Endothelial cell of umbilical vein (primary cell): ENCODE results near the gene CD58. TPM values are rescaled to one million over a fixed set of nuclear protein-coding genes. Genes with fewer than 3 reads are reported as not detected.

Experiments
- BruUV-seq: library from RNA; stranded (reverse); fragments of 400-500 nt; replicated peaks from 2 replicates; lab custom pipeline; 2021; lab: Mats Ljungman, UMichigan
- CTCF ChIA-PET: fragments of 300-600, 350-600 bp; sonication (Branson Sonifier 250); formaldehyde crosslinking; loops from one replicate; lab custom pipeline; 2021; ENCODE audit warnings: antibody characterized with exemption, inconsistent platforms; lab: Charles Lee
- POLR2A ChIA-PET: fragments of 300-600, 350-600 bp; sonication (Branson Sonifier 250); formaldehyde crosslinking; loops from one replicate; lab custom pipeline; 2021; ENCODE audit warnings: antibody characterized with exemption, inconsistent platforms; lab: Charles Lee
- DNase-seq: peaks from one replicate; pipeline ENCODE4 v3.0.0-alpha.2; 2011; ENCODE audit warnings: low read depth, low spot score
- FAIRE-seq: peaks from 2 replicates; lab custom pipeline; 2011; peaks lifted over from hg19 to GRCh38; lab: Jason Lieb, UNC
- H2AFZ ChIP-seq: 2 replicates; pipeline ENCODE4 v1.6.0; 2012; ENCODE audit warnings: low read depth, low read length, control low read depth, inconsistent platforms
- H3K27ac ChIP-seq: 2 replicates; pipeline ENCODE4 v1.5.1; 2011; ENCODE audit warnings: low read depth, mild to moderate bottlenecking, control low read depth, low read length, moderate library complexity; ENCODE audit not compliant: insufficient read depth
- H3K27me3 ChIP-seq, 2 experiments: 2 replicates each; pipeline versions ENCODE4 v1.6.0 to v1.6.1; 2011; ENCODE audit warnings: low read length in 2 of 2, mixed read lengths in 1 of 2; ENCODE audit not compliant: control insufficient read depth in 2 of 2, insufficient read depth in 2 of 2
- H3K36me3 ChIP-seq, 2 experiments: 2 replicates in 1 of 2; 3 replicates in 1 of 2; pipeline ENCODE4 v1.5.1; 2011; ENCODE audit warnings: low read length in 2 of 2, mild to moderate bottlenecking in 1 of 2, moderate library complexity in 1 of 2; ENCODE audit not compliant: control insufficient read depth in 2 of 2, insufficient read depth in 2 of 2; ENCODE audit errors: extremely low read depth in 1 of 2
- H3K4me1 ChIP-seq: 3 replicates; pipeline ENCODE4 v1.5.1; 2011; ENCODE audit warnings: mild to moderate bottlenecking, low read length; ENCODE audit not compliant: control insufficient read depth, insufficient read depth; ENCODE audit errors: extremely low read depth
- H3K4me2 ChIP-seq: 2 replicates; pipeline ENCODE4 v1.6.1; 2011; ENCODE audit warnings: low read length, control low read depth, mixed read lengths; ENCODE audit not compliant: insufficient read depth
- H3K4me3 ChIP-seq, 3 experiments: fragments of 200-600 bp in 1 of 3; sonication (generic), shearing (Covaris generic) in 1 of 3; replicated peaks in 1 of 3; 2 replicates each; pipeline ENCODE4 v1.5.1; 2011 to 2016; ENCODE audit warnings: control low read depth in 3 of 3, low read length in 3 of 3, mild to moderate bottlenecking in 2 of 3, inconsistent platforms in 1 of 3, low read depth in 1 of 3, moderate library complexity in 1 of 3; ENCODE audit not compliant: insufficient read depth in 1 of 3
- H3K79me2 ChIP-seq: 2 replicates; pipeline ENCODE4 v1.6.0; 2012; ENCODE audit warnings: low read length, inconsistent platforms; ENCODE audit not compliant: control insufficient read depth, insufficient read depth
- H3K9ac ChIP-seq: replicated peaks from 2 replicates; pipeline ENCODE3; 2011; ENCODE audit warnings: low read length, control low read depth; ENCODE audit not compliant: insufficient read depth; ENCODE audit errors: extremely low read depth
- H3K9me1 ChIP-seq: replicated peaks from 3 replicates; pipeline ENCODE4 v1.6.0; 2011; ENCODE audit warnings: mild to moderate bottlenecking, low read length; ENCODE audit not compliant: control insufficient read depth, insufficient read depth; ENCODE audit errors: extremely low read depth
- H3K9me3 ChIP-seq: replicated peaks from 2 replicates; pipeline ENCODE4 v1.5.1; 2012; ENCODE audit warnings: low read length, inconsistent platforms; ENCODE audit not compliant: control insufficient read depth, insufficient read depth
- H4K20me1 ChIP-seq: replicated peaks from 2 replicates; pipeline ENCODE3; 2011; ENCODE audit warnings: mild to moderate bottlenecking, low read length; ENCODE audit not compliant: control insufficient read depth, insufficient read depth; ENCODE audit errors: extremely low read depth
- EZH2 ChIP-seq: IDR thresholded peaks from 2 replicates; pipeline ENCODE4 v1.6.1; 2012; ENCODE audit warnings: borderline replicate concordance, low read depth, mild to moderate bottlenecking, moderate library complexity, low read length, inconsistent platforms; ENCODE audit not compliant: severe bottlenecking
- FOS ChIP-seq: IDR thresholded peaks from 2 replicates; pipeline ENCODE4 v1.6.1; 2011; ENCODE audit warnings: mild to moderate bottlenecking, low read length, moderate library complexity, borderline replicate concordance; ENCODE audit not compliant: insufficient read depth
- GATA2 ChIP-seq: IDR thresholded peaks from 2 replicates; pipeline ENCODE4 v1.7.0; 2011; ENCODE audit warnings: low read depth, mild to moderate bottlenecking, moderate library complexity, mixed read lengths, low read length; ENCODE audit not compliant: insufficient read length, insufficient read depth
- JUN ChIP-seq: IDR thresholded peaks from 2 replicates; pipeline ENCODE4 v1.6.1; 2011; ENCODE audit warnings: borderline replicate concordance, low read depth; ENCODE audit not compliant: insufficient read length, insufficient read depth
- MYC ChIP-seq: IDR thresholded peaks from one replicate; pipeline ENCODE4 v1.6.1; 2011; ENCODE audit warnings: mild to moderate bottlenecking, low read depth, low read length
- POLR2A ChIP-seq: IDR thresholded peaks from 2 replicates; pipeline ENCODE4 v1.6.1; 2012; ENCODE audit warnings: low read depth, mild to moderate bottlenecking, control low read depth, low read length
- POLR2AphosphoS5 ChIP-seq: IDR thresholded peaks from 2 replicates; pipeline ENCODE4 v1.6.1; 2012; ENCODE audit warnings: low read depth, mild to moderate bottlenecking, control low read depth, low read length, moderate library complexity; ENCODE audit not compliant: insufficient read depth
- dilution Hi-C: fragments of 300-500 bp; cut with MboI; formaldehyde crosslinking; loops from one replicate; pipeline ENCODE4 v1.15.0; 2019; ENCODE audit warnings: low sequenced_read_pairs; ENCODE audit not compliant: extremely low pct_ligation_motif_present
- intact Hi-C: fragments of 100-400 bp; cut with micrococcal nuclease; formaldehyde crosslinking; loops from one replicate; pipeline ENCODE4 v1.10.0; 2022
- polyA plus RNA-seq, 4 experiments: library from polyadenylated mRNA; depleted of rRNA in 3 of 4; stranded (reverse) in 3 of 4; unstranded in 1 of 4; fragments of >200 nt; gene quantifications; 2 replicates each; pipeline versions ENCODE4 v1.2.1 to v1.2.3, GENCODE V29; 2011 to 2012; ENCODE audit warnings: missing spikeins in 1 of 4
- total RNA-seq: library from RNA; stranded (reverse); gene quantifications from 2 replicates; pipeline ENCODE4 v1.2.3, GENCODE V29; 2021
- TF ChIP-seq, protein P1 (sequence below): IDR thresholded peaks from 2 replicates; pipeline ENCODE4 v1.6.1; 2011; ENCODE audit not compliant: insufficient read depth, insufficient read length
- TF ChIP-seq, protein P2 (sequence below), 2 donors: IDR thresholded peaks; 1 replicate in 1 of 2; 2 replicates in 1 of 2; pipeline ENCODE4 v1.5.1; 2011; ENCODE audit warnings: low read length in 2 of 2, mild to moderate bottlenecking in 2 of 2, moderate library complexity in 2 of 2, control low read depth in 1 of 2, inconsistent platforms in 1 of 2, low read depth in 1 of 2; ENCODE audit not compliant: insufficient read depth in 1 of 2; ENCODE audit errors: extremely low read depth in 1 of 2

The CD58 gene
- total and polyA plus RNA-seq, 2 donors (not counting 3 experiments of a cell fraction or from before 2014, with no cell fraction given): 9.8 to 12.7 TPM

DNA sequence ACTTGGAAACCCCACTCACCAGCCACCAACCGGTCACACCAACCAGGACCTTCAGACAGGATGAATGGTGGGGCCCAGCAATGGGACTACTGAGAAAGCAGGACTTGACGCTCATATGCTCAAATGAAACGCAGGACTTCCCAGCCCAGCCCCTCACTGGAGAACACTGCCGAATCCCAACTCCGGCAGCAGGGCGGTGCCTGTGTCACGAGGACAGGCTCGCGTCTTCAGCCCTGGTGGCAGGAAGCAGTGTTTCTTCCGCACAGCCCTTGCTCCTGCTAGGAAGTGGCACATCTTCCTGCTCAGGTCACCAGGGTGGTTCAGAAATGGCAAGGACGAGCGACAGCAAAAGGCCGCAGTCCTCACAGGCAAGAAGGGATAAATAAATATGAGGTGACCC lies 38.9 kb downstream of the CD58 start:
- H3K9me3 ChIP-seq: no peaks in the 10 kb centered on the region
- no peaks in the 10 kb centered on the region for H3K9me1 ChIP-seq
- H3K4me3 ChIP-seq: no peak overlapping the region
- ChIA-PET CTCF (no interaction called here), POLR2A (no interaction called here)
- H4K20me1 ChIP-seq: no peaks in the 10 kb centered on the region
- no peak overlapping the region for H2AFZ ChIP-seq
- no peaks in the 10 kb centered on the region for H3K79me2 ChIP-seq
- no peak overlapping the region for H3K4me2 ChIP-seq
- dilution Hi-C loops: no loop called here
- no peak for TF ChIP-seq JUN
- H3K4me1 ChIP-seq: no peaks in the 10 kb centered on the region
- DNase-seq: no peak
- H3K9ac ChIP-seq: no peak overlapping the region
- FAIRE-seq: no peak
- intact Hi-C loops: no loop called here
- H3K27ac ChIP-seq: no peak overlapping the region
- BruUV-seq: no TSS peak
- no peaks in the 10 kb centered on the region for H3K36me3 ChIP-seq
- H3K27me3 ChIP-seq: no peaks in the 10 kb centered on the region

DNA sequence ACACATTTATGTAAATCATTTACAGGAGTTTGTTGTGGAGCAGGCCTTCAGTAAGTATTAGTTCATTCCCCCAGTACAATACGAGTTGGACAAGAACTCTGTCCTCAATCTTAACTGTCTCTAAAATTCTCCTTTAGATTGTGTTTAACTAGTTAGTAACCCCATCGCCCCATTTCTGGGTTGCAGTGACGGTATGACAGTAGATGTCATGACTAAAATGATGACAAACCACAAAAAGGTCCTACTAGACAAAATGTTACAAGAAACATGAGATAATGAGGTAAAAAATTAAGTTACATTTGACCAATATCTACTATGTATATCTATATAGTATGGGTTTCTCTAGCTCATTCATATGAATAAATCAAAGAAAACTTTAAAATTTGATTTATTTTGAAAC lies 41.1 kb downstream of the CD58 start:
- intact Hi-C loops (no loop called here), dilution Hi-C loops (no loop called here)
- Histone ChIP-seq H3K9me3 (no peaks in the 10 kb centered on the region), H3K4me2 (no peak overlapping the region), H3K4me3 (no peak overlapping the region), H4K20me1 (no peaks in the 10 kb centered on the region), H3K4me1 (no peaks in the 10 kb centered on the region), H3K9me1 (no peaks in the 10 kb centered on the region), H2AFZ (no peak overlapping the region), H3K9ac (no peak overlapping the region), H3K36me3 (no peaks in the 10 kb centered on the region), H3K27ac (no peak overlapping the region), H3K27me3 (no peaks in the 10 kb centered on the region), H3K79me2 (no peaks in the 10 kb centered on the region)
- DNase-seq (no peak), FAIRE-seq (no peak)
- BruUV-seq: no TSS peak
- ChIA-PET POLR2A (no interaction called here), CTCF (interaction anchor here (0.9 kb wide), 1 partner anchor 31 kb away, joined by 3 read pairs; no protein-coding TSS in a partner anchor)
- no peak for TF ChIP-seq FOS
- no peak for TF ChIP-seq MYC
- no peak for TF ChIP-seq POLR2A
- TF ChIP-seq, protein P1, sequence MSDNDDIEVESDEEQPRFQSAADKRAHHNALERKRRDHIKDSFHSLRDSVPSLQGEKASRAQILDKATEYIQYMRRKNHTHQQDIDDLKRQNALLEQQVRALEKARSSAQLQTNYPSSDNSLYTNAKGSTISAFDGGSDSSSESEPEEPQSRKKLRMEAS: no peak
- no peak for TF ChIP-seq GATA2
- no peak for TF ChIP-seq JUN
- no peak for TF ChIP-seq EZH2
- TF ChIP-seq, protein P2, sequence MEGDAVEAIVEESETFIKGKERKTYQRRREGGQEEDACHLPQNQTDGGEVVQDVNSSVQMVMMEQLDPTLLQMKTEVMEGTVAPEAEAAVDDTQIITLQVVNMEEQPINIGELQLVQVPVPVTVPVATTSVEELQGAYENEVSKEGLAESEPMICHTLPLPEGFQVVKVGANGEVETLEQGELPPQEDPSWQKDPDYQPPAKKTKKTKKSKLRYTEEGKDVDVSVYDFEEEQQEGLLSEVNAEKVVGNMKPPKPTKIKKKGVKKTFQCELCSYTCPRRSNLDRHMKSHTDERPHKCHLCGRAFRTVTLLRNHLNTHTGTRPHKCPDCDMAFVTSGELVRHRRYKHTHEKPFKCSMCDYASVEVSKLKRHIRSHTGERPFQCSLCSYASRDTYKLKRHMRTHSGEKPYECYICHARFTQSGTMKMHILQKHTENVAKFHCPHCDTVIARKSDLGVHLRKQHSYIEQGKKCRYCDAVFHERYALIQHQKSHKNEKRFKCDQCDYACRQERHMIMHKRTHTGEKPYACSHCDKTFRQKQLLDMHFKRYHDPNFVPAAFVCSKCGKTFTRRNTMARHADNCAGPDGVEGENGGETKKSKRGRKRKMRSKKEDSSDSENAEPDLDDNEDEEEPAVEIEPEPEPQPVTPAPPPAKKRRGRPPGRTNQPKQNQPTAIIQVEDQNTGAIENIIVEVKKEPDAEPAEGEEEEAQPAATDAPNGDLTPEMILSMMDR (IDR thresholded peaks at IDR 0.05; ENCODE audit: extremely low read depth in 1 of 2, insufficient read depth in 1 of 2, low read depth in 1 of 2, low read length in 2 of 2): no peak
- no peak for TF ChIP-seq POLR2AphosphoS5
